ENCODE data around the gene SLC8A1.

DNA sequence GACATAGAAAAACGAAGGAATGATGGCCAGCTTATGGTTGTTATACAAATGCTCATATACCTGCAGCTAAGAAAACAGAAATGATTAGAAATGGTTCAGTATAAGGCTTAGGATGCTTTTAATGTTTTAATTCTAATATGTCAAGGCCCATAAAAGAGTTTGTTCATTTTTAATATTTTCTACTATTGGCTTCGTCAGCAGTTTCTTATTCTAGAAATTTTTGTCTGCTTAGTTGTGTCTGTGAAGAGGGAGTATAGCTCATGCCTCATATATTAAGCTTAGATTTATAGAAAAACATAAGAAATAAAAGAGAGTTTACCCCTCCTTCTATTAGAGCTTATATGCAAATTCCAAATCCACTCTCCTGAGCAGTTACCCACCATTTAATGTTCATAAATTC, 292.6 kb downstream of the SLC8A1 start:
- no peak for TF ChIP-seq CTCF (IDR thresholded peaks at IDR 0.05)
- no peak for TF ChIP-seq POLR2A (IDR thresholded peaks at IDR 0.05)
